Measurements from ENCODE around the gene SCN5A. TPM values are rescaled to one million over a fixed set of nuclear protein-coding genes. Genes with fewer than 3 reads are reported as not detected.

The SCN5A gene
- total RNA-seq, 1 experiment from 2014 or later, result 0.16 TPM

DNA sequence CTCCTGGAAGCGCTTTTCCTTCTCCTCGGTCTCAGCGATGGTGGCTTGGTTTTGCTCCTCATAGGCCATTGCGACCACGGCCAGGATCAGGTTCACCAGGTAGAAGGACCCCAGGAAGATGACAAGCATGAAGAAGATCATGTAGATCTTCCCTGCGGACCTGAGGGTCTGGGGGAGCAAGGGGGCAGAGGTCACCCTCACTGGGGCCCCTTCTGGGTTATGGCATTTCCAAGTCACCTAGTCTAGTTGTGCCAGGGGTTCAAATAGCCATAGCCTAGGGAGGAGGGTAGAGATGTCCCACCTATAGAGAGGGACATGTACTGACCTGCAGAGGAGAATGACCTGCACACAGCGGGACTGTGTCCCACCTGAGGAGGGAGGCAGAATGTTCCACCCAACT lies 43.5 kb downstream of the SCN5A start:
- H3K4me3 ChIP-seq (ENCODE audit: low read depth, low read length), result no peak overlapping the region
- BruUV-seq (replicated peaks), result no TSS peak
- no peaks in the 10 kb centered on the region for H3K27me3 ChIP-seq (replicated peaks; ENCODE audit: control insufficient read depth, insufficient read depth, low read length)
- Mint-ChIP-seq H3K4me3 (ENCODE audit: unreplicated experiment) (no peak overlapping the region), H3K27me3 (ENCODE audit: insufficient read depth, unreplicated experiment) (peaks cover 13% of the 10 kb centered on the region), H3K4me1 (ENCODE audit: low read depth, unreplicated experiment) (no peaks in the 10 kb centered on the region), H3K36me3 (ENCODE audit: insufficient read depth, unreplicated experiment) (no peaks in the 10 kb centered on the region), H3K27ac (ENCODE audit: unreplicated experiment) (no peak overlapping the region), H3K9me3 (ENCODE audit: unreplicated experiment) (no peaks in the 10 kb centered on the region)
- POLR2A ChIA-PET, result no interaction called here
- intact Hi-C loops (cut with micrococcal nuclease; ENCODE audit: unreplicated experiment), result no loop called here
- DNase-seq, result no peak
- no peaks in the 10 kb centered on the region for H3K9me3 ChIP-seq
- H3K36me3 ChIP-seq (ENCODE audit: control insufficient read depth, insufficient read depth, low read length), result no peaks in the 10 kb centered on the region
- TF ChIP-seq, protein P1, sequence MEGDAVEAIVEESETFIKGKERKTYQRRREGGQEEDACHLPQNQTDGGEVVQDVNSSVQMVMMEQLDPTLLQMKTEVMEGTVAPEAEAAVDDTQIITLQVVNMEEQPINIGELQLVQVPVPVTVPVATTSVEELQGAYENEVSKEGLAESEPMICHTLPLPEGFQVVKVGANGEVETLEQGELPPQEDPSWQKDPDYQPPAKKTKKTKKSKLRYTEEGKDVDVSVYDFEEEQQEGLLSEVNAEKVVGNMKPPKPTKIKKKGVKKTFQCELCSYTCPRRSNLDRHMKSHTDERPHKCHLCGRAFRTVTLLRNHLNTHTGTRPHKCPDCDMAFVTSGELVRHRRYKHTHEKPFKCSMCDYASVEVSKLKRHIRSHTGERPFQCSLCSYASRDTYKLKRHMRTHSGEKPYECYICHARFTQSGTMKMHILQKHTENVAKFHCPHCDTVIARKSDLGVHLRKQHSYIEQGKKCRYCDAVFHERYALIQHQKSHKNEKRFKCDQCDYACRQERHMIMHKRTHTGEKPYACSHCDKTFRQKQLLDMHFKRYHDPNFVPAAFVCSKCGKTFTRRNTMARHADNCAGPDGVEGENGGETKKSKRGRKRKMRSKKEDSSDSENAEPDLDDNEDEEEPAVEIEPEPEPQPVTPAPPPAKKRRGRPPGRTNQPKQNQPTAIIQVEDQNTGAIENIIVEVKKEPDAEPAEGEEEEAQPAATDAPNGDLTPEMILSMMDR (IDR thresholded peaks at IDR 0.05; ENCODE audit: insufficient read depth in 1 of 2, low read depth in 1 of 2, low read length in 1 of 2, severe bottlenecking in 1 of 2, unreplicated experiment in 1 of 2), result no peak
- CTCF ChIA-PET, result no interaction called here
- H3K4me1 ChIP-seq, result no peaks in the 10 kb centered on the region

DNA sequence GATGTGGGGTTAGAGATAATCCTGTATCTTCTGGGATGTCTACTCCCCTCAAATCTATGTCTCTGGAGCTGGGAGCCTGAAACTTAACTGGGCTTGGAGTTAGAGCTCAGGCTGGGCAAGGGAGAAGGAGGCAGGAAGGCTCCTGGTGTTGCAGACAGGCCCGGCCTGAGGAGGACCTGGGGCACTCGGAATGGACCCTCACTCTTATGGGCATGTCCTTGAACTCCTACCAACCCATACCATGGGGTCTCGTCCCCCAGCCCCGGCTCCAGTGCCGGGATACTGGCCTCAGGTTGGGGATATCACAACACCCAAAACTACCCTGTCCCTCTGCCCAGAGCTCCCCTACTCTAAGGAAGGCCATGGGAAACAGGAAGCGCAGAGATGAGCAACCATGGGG lies 45.2 kb downstream of the SCN5A start:
- H3K27me3 Mint-ChIP-seq (ENCODE audit: insufficient read depth, unreplicated experiment), result peaks cover 12% of the 10 kb centered on the region
- H3K27ac Mint-ChIP-seq (ENCODE audit: unreplicated experiment), result no peak overlapping the region
- Histone ChIP-seq H3K27me3 (replicated peaks; ENCODE audit: control insufficient read depth, insufficient read depth, low read length) (no peaks in the 10 kb centered on the region), H3K4me1 (no peaks in the 10 kb centered on the region), H3K4me3 (ENCODE audit: low read depth, low read length) (no peak overlapping the region), H3K36me3 (ENCODE audit: control insufficient read depth, insufficient read depth, low read length) (no peaks in the 10 kb centered on the region), H3K9me3 (0 out of 2 replicates have a peak, but pooled peaks cover 3% of the 10 kb centered on the region)
- H3K9me3 Mint-ChIP-seq (ENCODE audit: unreplicated experiment), result no peaks in the 10 kb centered on the region
- POLR2A ChIA-PET, result no interaction called here
- intact Hi-C loops (cut with micrococcal nuclease; ENCODE audit: unreplicated experiment), result no loop called here
- H3K4me3 Mint-ChIP-seq (ENCODE audit: unreplicated experiment), result no peak overlapping the region
- no peaks in the 10 kb centered on the region for H3K36me3 Mint-ChIP-seq (ENCODE audit: insufficient read depth, unreplicated experiment)
- H3K4me1 Mint-ChIP-seq (ENCODE audit: low read depth, unreplicated experiment), result no peaks in the 10 kb centered on the region
- BruUV-seq (replicated peaks), result no TSS peak
- no peak for DNase-seq
- TF ChIP-seq, protein P1 (IDR thresholded peaks at IDR 0.05; ENCODE audit: insufficient read depth in 1 of 2, low read depth in 1 of 2, low read length in 1 of 2, severe bottlenecking in 1 of 2, unreplicated experiment in 1 of 2), result no peak
- CTCF ChIA-PET, result no interaction called here

DNA sequence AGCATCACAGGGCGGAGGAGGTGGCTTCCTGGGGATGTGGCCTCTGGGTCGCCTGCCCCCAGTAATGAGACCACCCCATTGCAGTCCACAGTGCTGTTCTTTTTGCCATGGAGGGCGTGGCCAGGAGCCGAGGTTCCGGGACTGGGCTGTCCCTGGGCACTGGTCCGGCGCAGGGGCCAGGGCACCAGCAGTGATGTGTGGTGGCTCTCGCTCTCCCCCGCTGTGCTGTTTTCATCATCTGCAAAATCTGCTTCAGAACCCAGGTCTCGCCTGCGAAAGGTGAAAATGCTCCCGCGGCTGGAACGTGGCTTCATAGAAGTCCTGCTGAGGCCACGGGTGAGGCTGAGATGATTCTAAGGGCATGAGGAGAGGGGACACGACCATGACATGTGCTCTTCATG lies 45.8 kb downstream of the SCN5A start:
- Histone ChIP-seq H3K27me3 (replicated peaks; ENCODE audit: control insufficient read depth, insufficient read depth, low read length) (no peaks in the 10 kb centered on the region), H3K36me3 (ENCODE audit: control insufficient read depth, insufficient read depth, low read length) (no peaks in the 10 kb centered on the region), H3K4me1 (no peaks in the 10 kb centered on the region), H3K9me3 (0 out of 2 replicates have a peak, but pooled peaks cover 3% of the 10 kb centered on the region), H3K4me3 (ENCODE audit: low read depth, low read length) (no peak overlapping the region)
- TF ChIP-seq, protein P1 (IDR thresholded peaks at IDR 0.05; ENCODE audit: insufficient read depth in 1 of 2, low read depth in 1 of 2, low read length in 1 of 2, severe bottlenecking in 1 of 2, unreplicated experiment in 1 of 2), result no peak
- H3K27me3 Mint-ChIP-seq (ENCODE audit: insufficient read depth, unreplicated experiment), result peaks cover 12% of the 10 kb centered on the region
- H3K4me3 Mint-ChIP-seq (ENCODE audit: unreplicated experiment), result no peak overlapping the region
- ChIA-PET POLR2A (no interaction called here), CTCF (no interaction called here)
- H3K9me3 Mint-ChIP-seq (ENCODE audit: unreplicated experiment), result no peaks in the 10 kb centered on the region
- no peak for DNase-seq
- no peak overlapping the region for H3K27ac Mint-ChIP-seq (ENCODE audit: unreplicated experiment)
- BruUV-seq (replicated peaks), result no TSS peak
- no peaks in the 10 kb centered on the region for H3K4me1 Mint-ChIP-seq (ENCODE audit: low read depth, unreplicated experiment)
- H3K36me3 Mint-ChIP-seq (ENCODE audit: insufficient read depth, unreplicated experiment), result no peaks in the 10 kb centered on the region
- intact Hi-C loops (cut with micrococcal nuclease; ENCODE audit: unreplicated experiment), result no loop called here
